Stimulated activated memory B cell treated with anti-CD40 and anti-IgM and Interleukin-4, amounts not matched to agents 10 μg/mL and 1 μg/mL and 100 μg/mL, for 72 hours (primary cell): ENCODE measurements around the gene ZNF292.

Experiments
- ATAC-seq: fragments of 150-1000 bp; cut with Tn5 transposase; 2 replicates; pipeline ENCODE4 v1.10.0; 2021
- H3K27ac Mint-ChIP-seq: one replicate; pipeline ENCODE4 v1.8.0; 2022; ENCODE audit warnings: mild to moderate bottlenecking, mixed read lengths
- H3K27me3 Mint-ChIP-seq: one replicate; pipeline ENCODE4 v1.8.0; 2022; ENCODE audit warnings: mixed read lengths
- H3K36me3 Mint-ChIP-seq: one replicate; pipeline ENCODE4 v1.8.0; 2022; ENCODE audit warnings: mixed read lengths
- H3K4me1 Mint-ChIP-seq: one replicate; pipeline ENCODE4 v1.8.0; 2022; ENCODE audit warnings: mixed read lengths
- H3K4me3 Mint-ChIP-seq: one replicate; pipeline ENCODE4 v1.8.0; 2022; ENCODE audit warnings: mild to moderate bottlenecking, moderate library complexity, mixed read lengths
- H3K9me3 Mint-ChIP-seq: one replicate; pipeline ENCODE4 v1.8.0; 2022; ENCODE audit warnings: mixed read lengths

The ZNF292 gene

GRCh38 chr6:87257975-87258374 is 102.6 kb downstream of the ZNF292 start:
- no peak overlapping the region for H3K27ac Mint-ChIP-seq
- no peak overlapping the region for H3K4me3 Mint-ChIP-seq
- peaks cover 21% of the 10 kb centered on the region for H3K4me1 Mint-ChIP-seq
- peaks cover 68% of the 10 kb centered on the region for H3K36me3 Mint-ChIP-seq
- ATAC-seq = no peak
- H3K27me3 Mint-ChIP-seq = no peaks in the 10 kb centered on the region
- peaks cover 3% of the 10 kb centered on the region for H3K9me3 Mint-ChIP-seq

DNA sequence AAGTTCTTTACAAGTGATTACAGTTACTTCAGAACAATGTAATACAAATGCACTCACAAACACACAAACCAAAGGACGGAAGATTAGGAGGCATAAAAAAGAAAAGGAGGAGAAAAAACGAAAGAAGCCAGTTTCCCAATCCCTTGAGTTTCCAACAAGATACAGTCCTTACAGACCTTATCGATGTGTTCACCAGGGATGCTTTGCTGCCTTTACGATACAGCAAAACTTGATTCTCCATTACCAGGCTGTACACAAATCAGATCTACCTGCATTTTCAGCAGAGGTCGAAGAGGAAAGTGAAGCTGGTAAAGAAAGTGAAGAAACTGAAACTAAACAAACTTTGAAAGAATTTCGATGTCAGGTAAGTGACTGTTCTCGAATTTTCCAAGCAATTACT is 104.4 kb downstream of the ZNF292 start:
- no peak overlapping the region for H3K4me3 Mint-ChIP-seq
- peaks cover 3% of the 10 kb centered on the region for H3K9me3 Mint-ChIP-seq
- no peaks in the 10 kb centered on the region for H3K27me3 Mint-ChIP-seq
- no peak for ATAC-seq
- peaks cover 51% of the 10 kb centered on the region for H3K36me3 Mint-ChIP-seq
- peaks cover 21% of the 10 kb centered on the region for H3K4me1 Mint-ChIP-seq
- no peak overlapping the region for H3K27ac Mint-ChIP-seq

DNA sequence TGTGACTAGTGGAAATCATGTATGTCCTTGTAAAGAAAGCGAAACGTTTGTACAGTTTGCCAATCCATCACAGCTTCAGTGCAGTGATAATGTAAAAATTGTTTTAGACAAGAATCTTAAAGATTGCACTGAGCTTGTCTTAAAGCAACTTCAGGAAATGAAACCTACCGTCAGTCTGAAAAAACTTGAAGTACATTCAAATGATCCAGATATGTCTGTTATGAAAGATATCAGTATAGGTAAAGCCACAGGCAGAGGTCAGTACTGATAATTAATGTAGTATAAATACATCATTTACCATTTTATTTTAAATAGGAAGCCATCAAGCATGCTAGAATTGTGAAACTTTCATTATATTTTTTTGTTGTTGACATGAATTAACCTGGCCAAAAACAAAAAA is 106.2 kb downstream of the ZNF292 start:
- Mint-ChIP-seq H3K4me3 (no peak overlapping the region), H3K9me3 (peaks cover 3% of the 10 kb centered on the region), H3K4me1 (peaks cover 21% of the 10 kb centered on the region), H3K27ac (no peak overlapping the region), H3K36me3 (peaks cover 37% of the 10 kb centered on the region), H3K27me3 (no peaks in the 10 kb centered on the region)
- ATAC-seq = no peak

- Mint-ChIP-seq H3K4me3 (no peak overlapping the region), H3K27ac (no peak overlapping the region), H3K4me1 (peaks cover 19% of the 10 kb centered on the region), H3K27me3 (no peaks in the 10 kb centered on the region), H3K9me3 (peaks cover 3% of the 10 kb centered on the region), H3K36me3 (peaks cover 16% of the 10 kb centered on the region)
- ATAC-seq = no peak
Measured at GRCh38 chr6:87264481-87264880, 109.1 kb downstream of the ZNF292 start.

GRCh38 chr6:87274660-87275274 is 119.4 kb downstream of the ZNF292 start:
- ATAC-seq = no peak

GRCh38 chr6:87276624-87277023 is 121.3 kb downstream of the ZNF292 start:
- ATAC-seq = no peak
- Mint-ChIP-seq H3K4me3 (no peak overlapping the region), H3K36me3 (no peaks in the 10 kb centered on the region), H3K9me3 (peaks cover 3% of the 10 kb centered on the region), H3K4me1 (peaks cover 7% of the 10 kb centered on the region), H3K27me3 (no peaks in the 10 kb centered on the region), H3K27ac (no peak overlapping the region)

More at GRCh38 chr6:87274660-87275274, 119.4 kb downstream of the ZNF292 start:
- no peaks in the 10 kb centered on the region for H3K36me3 Mint-ChIP-seq
- H3K27ac Mint-ChIP-seq = no peak overlapping the region
- peaks cover 7% of the 10 kb centered on the region for H3K4me1 Mint-ChIP-seq
- H3K9me3 Mint-ChIP-seq = peaks cover 3% of the 10 kb centered on the region
- H3K4me3 Mint-ChIP-seq = no peak overlapping the region
- no peaks in the 10 kb centered on the region for H3K27me3 Mint-ChIP-seq

DNA sequence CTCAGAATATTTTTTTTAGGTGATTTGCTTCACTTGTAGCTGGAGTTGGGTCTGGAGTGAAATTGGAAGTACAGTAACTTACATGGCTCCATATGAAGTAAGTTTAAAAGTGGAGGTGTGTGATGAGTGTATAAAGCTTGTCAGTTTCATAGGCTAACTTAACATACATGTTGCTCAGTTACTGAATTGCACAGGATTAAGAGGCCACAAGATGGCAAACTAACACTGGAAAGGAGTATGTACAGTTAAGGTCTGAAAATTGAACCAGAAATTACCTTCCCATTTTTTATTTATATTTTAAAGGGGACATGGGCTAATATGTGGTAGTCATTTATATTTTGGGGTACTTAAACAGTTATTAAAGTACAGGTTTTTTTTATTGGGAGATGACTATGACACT is 121.8 kb downstream of the ZNF292 start:
- H3K4me3 Mint-ChIP-seq = no peak overlapping the region
- no peaks in the 10 kb centered on the region for H3K27me3 Mint-ChIP-seq
- no peak for ATAC-seq
- no peak overlapping the region for H3K27ac Mint-ChIP-seq
- H3K4me1 Mint-ChIP-seq = peaks cover 7% of the 10 kb centered on the region
- no peaks in the 10 kb centered on the region for H3K36me3 Mint-ChIP-seq
- H3K9me3 Mint-ChIP-seq = peaks cover 3% of the 10 kb centered on the region

DNA sequence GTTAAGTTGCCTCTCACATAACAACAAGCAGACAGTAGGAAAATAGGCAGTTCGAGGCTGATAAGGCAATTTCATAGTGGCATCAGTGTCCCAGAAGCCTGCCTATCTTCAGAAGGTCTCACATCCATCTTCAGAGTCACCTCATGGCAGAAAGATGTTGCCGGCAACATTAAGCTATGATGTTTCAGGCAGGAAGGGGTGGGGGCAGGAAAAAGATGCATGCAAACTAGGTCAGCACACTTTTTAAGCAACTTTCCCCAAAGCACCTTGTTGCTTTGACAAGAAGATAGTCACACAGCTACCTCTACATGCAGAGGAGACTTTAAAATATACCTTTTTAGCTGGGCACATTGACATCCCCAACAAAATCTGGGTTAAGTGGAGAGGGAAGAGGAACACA is 123.8 kb downstream of the ZNF292 start:
- Mint-ChIP-seq H3K36me3 (no peaks in the 10 kb centered on the region), H3K27me3 (no peaks in the 10 kb centered on the region), H3K4me3 (no peak overlapping the region), H3K9me3 (no peaks in the 10 kb centered on the region), H3K4me1 (peaks cover 7% of the 10 kb centered on the region), H3K27ac (no peak overlapping the region)
- no peak for ATAC-seq

DNA sequence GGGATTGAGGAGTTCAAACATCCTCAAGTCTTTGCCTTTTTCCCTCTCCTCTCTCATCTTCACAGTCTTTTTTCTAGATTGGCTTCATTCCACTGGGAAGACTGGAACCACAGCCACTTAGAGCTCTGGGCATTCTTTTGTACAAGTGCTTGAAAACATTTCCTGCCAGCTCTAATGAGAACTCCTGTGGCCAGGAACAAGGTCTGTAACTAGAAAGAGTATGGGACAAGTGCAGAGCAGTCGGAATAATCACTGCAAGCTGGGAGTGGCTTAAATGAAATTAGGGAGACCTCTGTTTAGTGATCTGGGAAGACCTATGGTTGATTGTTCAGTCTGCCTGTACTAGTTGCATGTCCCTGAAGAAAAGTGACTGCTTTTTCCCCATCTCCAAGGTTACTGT is 126.1 kb downstream of the ZNF292 start:
- peaks cover 7% of the 10 kb centered on the region for H3K4me1 Mint-ChIP-seq
- no peaks in the 10 kb centered on the region for H3K9me3 Mint-ChIP-seq
- no peaks in the 10 kb centered on the region for H3K36me3 Mint-ChIP-seq
- no peak overlapping the region for H3K27ac Mint-ChIP-seq
- ATAC-seq = no peak
- no peak overlapping the region for H3K4me3 Mint-ChIP-seq
- H3K27me3 Mint-ChIP-seq = peaks cover 13% of the 10 kb centered on the region

DNA sequence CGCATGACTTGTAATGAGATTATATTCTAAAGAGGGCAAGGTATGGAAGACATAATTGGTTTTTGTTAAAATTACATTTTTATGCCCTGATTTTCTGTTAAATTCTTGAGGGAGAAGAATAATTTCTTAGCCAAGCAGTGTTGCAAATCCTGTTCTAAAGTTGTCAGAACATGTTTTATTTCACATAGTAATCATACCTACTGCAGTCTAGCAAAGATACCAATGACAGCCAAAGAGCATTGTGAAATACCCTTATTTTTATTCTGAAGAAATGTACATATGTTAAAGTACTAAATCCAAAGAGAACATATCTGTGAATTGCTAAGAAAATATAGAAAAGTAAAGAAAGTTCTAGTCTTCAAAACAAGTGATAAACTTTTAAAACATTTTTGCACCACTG is 127.4 kb downstream of the ZNF292 start:
- H3K27me3 Mint-ChIP-seq = peaks cover 19% of the 10 kb centered on the region
- H3K27ac Mint-ChIP-seq = no peak overlapping the region
- no peak for ATAC-seq
- H3K9me3 Mint-ChIP-seq = no peaks in the 10 kb centered on the region
- H3K36me3 Mint-ChIP-seq = no peaks in the 10 kb centered on the region
- no peak overlapping the region for H3K4me3 Mint-ChIP-seq
- peaks cover 7% of the 10 kb centered on the region for H3K4me1 Mint-ChIP-seq

GRCh38 chr6:87283461-87283860 is 128.1 kb downstream of the ZNF292 start:
- no peaks in the 10 kb centered on the region for H3K36me3 Mint-ChIP-seq
- peaks cover 21% of the 10 kb centered on the region for H3K27me3 Mint-ChIP-seq
- H3K4me3 Mint-ChIP-seq = no peak overlapping the region

GRCh38 chr6:87287251-87287650 is 131.9 kb downstream of the ZNF292 start:
- no peaks in the 10 kb centered on the region for H3K9me3 Mint-ChIP-seq
- peaks cover 31% of the 10 kb centered on the region for H3K27me3 Mint-ChIP-seq
- H3K4me1 Mint-ChIP-seq = no peaks in the 10 kb centered on the region
- no peaks in the 10 kb centered on the region for H3K36me3 Mint-ChIP-seq
- H3K27ac Mint-ChIP-seq = no peak overlapping the region
- no peak for ATAC-seq
- no peak overlapping the region for H3K4me3 Mint-ChIP-seq

More at GRCh38 chr6:87283461-87283860, 128.1 kb downstream of the ZNF292 start:
- ATAC-seq = no peak
- Mint-ChIP-seq H3K27ac (no peak overlapping the region), H3K9me3 (no peaks in the 10 kb centered on the region), H3K4me1 (peaks cover 7% of the 10 kb centered on the region)

- ATAC-seq = no peak
- no peaks in the 10 kb centered on the region for H3K4me1 Mint-ChIP-seq
- no peaks in the 10 kb centered on the region for H3K36me3 Mint-ChIP-seq
- no peak overlapping the region for H3K27ac Mint-ChIP-seq
- H3K27me3 Mint-ChIP-seq = peaks cover 40% of the 10 kb centered on the region
- no peaks in the 10 kb centered on the region for H3K9me3 Mint-ChIP-seq
- H3K4me3 Mint-ChIP-seq = no peak overlapping the region
Measured at GRCh38 chr6:87289571-87289970, 134.2 kb downstream of the ZNF292 start.

GRCh38 chr6:87291883-87292282 is 136.5 kb downstream of the ZNF292 start:
- Mint-ChIP-seq H3K4me3 (no peak overlapping the region), H3K27me3 (peaks cover 23% of the 10 kb centered on the region)

DNA sequence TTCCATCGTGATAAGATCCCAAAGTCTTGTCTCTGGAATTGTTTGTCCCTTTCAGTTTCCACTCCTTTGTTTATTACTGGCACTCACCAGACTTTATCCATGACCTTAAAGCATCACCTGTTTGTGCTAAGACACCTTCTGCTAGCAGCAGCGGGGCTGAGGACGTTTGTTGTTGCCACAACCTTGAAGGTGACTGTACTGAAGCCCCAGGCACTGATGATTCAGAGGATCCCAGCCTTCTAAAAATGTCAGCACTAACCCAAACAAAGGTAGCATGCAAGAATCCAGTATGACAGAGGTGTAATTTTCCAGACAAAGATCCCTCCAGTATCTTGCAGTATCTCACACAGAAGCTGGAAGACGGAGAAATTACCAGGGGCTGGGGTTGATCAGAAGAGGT is 138.2 kb downstream of the ZNF292 start:
- Mint-ChIP-seq H3K27me3 (peaks cover 22% of the 10 kb centered on the region), H3K27ac (no peak overlapping the region), H3K4me3 (no peak overlapping the region), H3K36me3 (no peaks in the 10 kb centered on the region), H3K4me1 (no peaks in the 10 kb centered on the region), H3K9me3 (no peaks in the 10 kb centered on the region)
- no peak for ATAC-seq

More at GRCh38 chr6:87291883-87292282, 136.5 kb downstream of the ZNF292 start:
- no peak for ATAC-seq
- Mint-ChIP-seq H3K9me3 (no peaks in the 10 kb centered on the region), H3K36me3 (no peaks in the 10 kb centered on the region), H3K4me1 (no peaks in the 10 kb centered on the region), H3K27ac (no peak overlapping the region)

- Mint-ChIP-seq H3K27ac (no peak overlapping the region), H3K36me3 (no peaks in the 10 kb centered on the region), H3K4me1 (no peaks in the 10 kb centered on the region), H3K9me3 (no peaks in the 10 kb centered on the region), H3K4me3 (no peak overlapping the region), H3K27me3 (peaks cover 45% of the 10 kb centered on the region)
- ATAC-seq = no peak
Measured at GRCh38 chr6:87297119-87297518, 141.8 kb downstream of the ZNF292 start.
